Omental fat pad (tissue), 4 donors: ENCODE data around the gene SLK. TPM values are rescaled to one million over a fixed set of nuclear protein-coding genes. Genes with fewer than 3 reads are reported as not detected.

Experiments
- ATAC-seq: fragments of 150-250 bp; one replicate; pipeline ENCODE4 v1.9.1; 2016; ENCODE audit warnings: mild to moderate bottlenecking, moderate library complexity; ENCODE audit not compliant: low FRiP score
- DNase-seq: peaks from one replicate; pipeline ENCODE4 v3.0.0-alpha.2; 2019; ENCODE audit warnings: low spot score
- CTCF ChIP-seq, 3 donors: fragments of 450-650 bp; IDR thresholded peaks; one replicate each; pipeline ENCODE4 v1.5.1; 2016 to 2017; ENCODE audit warnings: antibody characterized with exemption in 3 of 3, mild to moderate bottlenecking in 3 of 3, moderate library complexity in 2 of 3
- total RNA-seq, 4 donors: library from RNA; depleted of rRNA; stranded (reverse); fragments of >200 nt; gene quantifications; one replicate each; pipeline ENCODE4 v1.1.0, GENCODE V29; 2016

Gene SLK
- total RNA-seq, 4 donors from 2014 or later: 49.0 to 97.0 (median 61.8) TPM

DNA sequence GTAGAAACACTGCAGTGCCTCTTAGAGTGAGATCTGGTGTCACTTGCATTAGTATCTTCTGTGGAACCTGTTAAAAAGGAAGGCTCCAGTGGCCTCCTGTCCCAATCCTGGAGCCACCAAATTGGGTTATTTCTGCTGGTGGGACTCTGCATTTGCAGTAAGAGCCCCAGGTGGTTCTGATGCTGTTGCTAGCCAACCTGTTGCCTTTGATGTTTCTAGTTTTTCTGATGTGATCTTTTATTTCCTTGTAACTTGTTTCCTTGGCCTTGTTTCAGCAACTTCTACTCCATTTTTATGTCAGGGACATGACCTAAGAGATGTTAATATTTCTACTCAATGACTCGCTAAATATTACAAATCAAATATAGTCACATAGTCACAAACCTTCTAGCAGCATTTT lies 36.5 kb upstream of the SLK start:
- DNase-seq: no peak
- no peak for TF ChIP-seq CTCF (IDR thresholded peaks at IDR 0.05)
- ATAC-seq: no peak

- TF ChIP-seq CTCF (IDR thresholded peaks at IDR 0.05): no peak
- no peak for ATAC-seq
- DNase-seq: no peak
Observed at GRCh38 chr10:103930881-103931280, 36.1 kb upstream of the SLK start.

DNA sequence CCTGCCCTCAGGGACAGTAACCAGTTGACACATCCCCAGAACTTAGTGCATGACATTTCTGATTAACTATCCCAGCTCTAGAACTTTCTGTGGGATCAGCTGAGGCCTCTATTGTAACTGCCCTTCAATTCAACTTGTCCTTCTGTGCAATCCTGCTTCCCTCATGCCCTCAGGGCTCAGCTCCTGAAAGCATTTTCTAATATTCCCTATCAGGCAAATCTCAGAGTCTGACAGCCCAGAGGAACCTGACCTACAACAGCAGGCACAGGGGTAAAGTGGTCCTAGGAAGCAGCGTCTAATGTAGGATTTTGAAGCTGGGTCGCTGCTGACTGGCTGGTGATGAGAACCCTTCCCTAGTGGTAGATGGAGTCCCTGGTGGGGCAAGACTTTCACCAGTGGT lies 35.3 kb upstream of the SLK start:
- TF ChIP-seq CTCF (IDR thresholded peaks at IDR 0.05): no peak
- no peak for ATAC-seq
- no peak for DNase-seq

DNA sequence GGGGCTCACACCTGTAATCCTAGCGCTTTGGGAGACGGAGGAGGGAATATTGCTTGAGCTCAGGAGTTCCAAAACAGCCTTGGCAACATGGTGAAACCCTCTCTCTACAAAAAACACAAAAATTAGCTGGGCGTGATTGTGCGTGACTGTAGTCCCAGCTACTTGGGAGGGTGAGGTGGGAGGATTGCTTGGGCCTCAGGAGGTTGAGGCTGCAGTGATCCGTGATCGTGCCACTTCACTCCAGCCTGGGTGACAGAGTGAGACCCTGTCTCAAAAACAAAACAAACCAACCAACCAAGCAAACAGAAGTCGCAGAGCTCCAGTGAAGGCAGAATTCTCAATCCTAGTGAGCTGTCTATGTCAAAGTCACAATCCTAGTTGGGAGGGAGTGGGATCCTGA lies 34.7 kb upstream of the SLK start:
- no peak for DNase-seq
- no peak for TF ChIP-seq CTCF (IDR thresholded peaks at IDR 0.05)
- ATAC-seq: no peak

DNA sequence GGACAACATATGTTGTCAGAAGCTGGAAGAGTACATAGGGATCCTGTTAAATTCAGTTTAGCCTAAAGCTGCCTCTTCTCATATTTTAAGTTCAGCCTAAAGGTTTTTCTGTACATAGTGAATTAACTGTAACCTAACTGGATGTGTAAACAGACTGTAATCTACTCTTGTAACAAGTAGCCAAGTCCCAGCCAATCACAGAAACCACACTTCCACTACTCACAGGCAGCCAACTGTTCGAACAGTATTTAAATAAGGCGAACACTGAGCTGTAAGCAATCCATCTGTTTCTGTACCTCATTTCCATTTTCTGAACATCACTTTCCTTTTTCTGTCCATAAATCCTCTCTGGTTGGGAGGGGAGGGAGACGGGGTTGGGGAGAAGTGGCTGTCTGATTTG lies 34.0 kb upstream of the SLK start:
- no peak for TF ChIP-seq CTCF (IDR thresholded peaks at IDR 0.05)
- ATAC-seq: no peak
- DNase-seq: no peak

DNA sequence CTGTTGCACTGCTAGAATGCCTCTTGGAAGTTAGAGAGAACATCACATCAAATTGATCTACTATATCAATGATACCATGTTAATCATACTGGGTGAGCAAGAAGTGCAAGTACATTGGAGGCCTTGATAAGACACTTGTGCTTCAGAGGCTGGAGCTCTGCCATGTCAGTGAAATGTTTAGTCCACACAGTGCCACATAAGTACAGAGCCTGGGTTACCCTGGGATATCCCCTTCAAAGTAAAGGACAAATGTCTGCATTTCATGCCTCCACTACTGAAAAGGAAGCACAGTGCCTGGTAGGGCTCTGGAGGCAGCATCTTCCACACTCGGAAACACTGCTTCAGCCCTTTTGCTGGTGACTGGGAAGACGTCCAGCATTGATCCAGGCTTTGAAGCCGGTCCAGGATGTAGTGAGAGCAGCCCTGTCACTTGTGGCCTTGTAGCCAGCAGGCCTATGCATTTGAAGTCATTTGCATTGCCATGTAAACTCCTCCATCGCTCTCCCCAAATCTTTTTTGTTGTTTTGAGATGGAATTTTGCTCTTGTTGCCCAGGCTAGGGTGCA lies 33.3 kb upstream of the SLK start:
- DNase-seq (no peak), ATAC-seq (no peak)
- no peak for TF ChIP-seq CTCF (IDR thresholded peaks at IDR 0.05)

GRCh38 chr10:103934308-103934707 lies 32.6 kb upstream of the SLK start:
- no peak for TF ChIP-seq CTCF (IDR thresholded peaks at IDR 0.05)
- DNase-seq (no peak), ATAC-seq (peak; percentile 56)
